Omental fat pad (tissue), 4 donors: ENCODE results near the gene SLC29A2. TPM values are rescaled to one million over a fixed set of nuclear protein-coding genes. Genes with fewer than 3 reads are reported as not detected.
A peak's percentile ranks its signal among the peaks of the same experiment; 100 is the strongest.
"Not testable (repeated sequence)": the region's sequence is repeated elsewhere in the genome, so short reads cannot be mapped to it uniquely, and the experiment has no call there.

Experiments used
- ATAC-seq: fragments of 150-250 bp; one replicate; pipeline ENCODE4 v1.9.1; 2016; ENCODE audit warnings: mild to moderate bottlenecking, moderate library complexity; ENCODE audit not compliant: low FRiP score
- DNase-seq: peaks from one replicate; pipeline ENCODE4 v3.0.0-alpha.2; 2019; ENCODE audit warnings: low spot score
- total RNA-seq, 4 donors: library from RNA; depleted of rRNA; stranded (reverse); fragments of >200 nt; gene quantifications; one replicate each; pipeline ENCODE4 v1.1.0, GENCODE V29; 2016
- TF ChIP-seq, protein P1 (sequence below), 3 donors: fragments of 450-650 bp; IDR thresholded peaks; one replicate each; pipeline ENCODE4 v1.5.1; 2016 to 2017; ENCODE audit warnings: antibody characterized with exemption in 3 of 3, mild to moderate bottlenecking in 3 of 3, moderate library complexity in 2 of 3

The SLC29A2 gene
- total RNA-seq, 4 donors from 2014 or later = 2.7 to 7.4 (median 5.0) TPM

DNA sequence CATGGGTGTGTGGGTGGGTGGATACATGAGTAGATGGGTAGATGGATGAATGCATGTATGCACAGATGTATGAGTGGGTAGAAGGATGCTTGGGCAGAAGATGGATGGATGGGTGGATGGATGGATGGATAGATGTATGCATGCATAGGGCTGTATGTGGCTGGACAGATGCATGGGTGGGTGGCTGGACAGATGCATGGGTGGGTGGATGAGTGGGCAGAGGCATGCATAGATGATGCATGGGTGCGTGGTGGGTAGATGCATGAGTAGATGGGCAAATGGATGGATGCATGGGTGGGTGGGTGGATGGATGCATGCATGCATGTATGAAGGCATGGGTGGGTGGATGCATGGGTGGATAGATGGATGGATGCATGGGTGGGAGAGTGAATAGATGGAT, 47.9 kb downstream of the SLC29A2 start:
- TF ChIP-seq, protein P1, sequence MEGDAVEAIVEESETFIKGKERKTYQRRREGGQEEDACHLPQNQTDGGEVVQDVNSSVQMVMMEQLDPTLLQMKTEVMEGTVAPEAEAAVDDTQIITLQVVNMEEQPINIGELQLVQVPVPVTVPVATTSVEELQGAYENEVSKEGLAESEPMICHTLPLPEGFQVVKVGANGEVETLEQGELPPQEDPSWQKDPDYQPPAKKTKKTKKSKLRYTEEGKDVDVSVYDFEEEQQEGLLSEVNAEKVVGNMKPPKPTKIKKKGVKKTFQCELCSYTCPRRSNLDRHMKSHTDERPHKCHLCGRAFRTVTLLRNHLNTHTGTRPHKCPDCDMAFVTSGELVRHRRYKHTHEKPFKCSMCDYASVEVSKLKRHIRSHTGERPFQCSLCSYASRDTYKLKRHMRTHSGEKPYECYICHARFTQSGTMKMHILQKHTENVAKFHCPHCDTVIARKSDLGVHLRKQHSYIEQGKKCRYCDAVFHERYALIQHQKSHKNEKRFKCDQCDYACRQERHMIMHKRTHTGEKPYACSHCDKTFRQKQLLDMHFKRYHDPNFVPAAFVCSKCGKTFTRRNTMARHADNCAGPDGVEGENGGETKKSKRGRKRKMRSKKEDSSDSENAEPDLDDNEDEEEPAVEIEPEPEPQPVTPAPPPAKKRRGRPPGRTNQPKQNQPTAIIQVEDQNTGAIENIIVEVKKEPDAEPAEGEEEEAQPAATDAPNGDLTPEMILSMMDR (IDR thresholded peaks at IDR 0.05) = no peak
- DNase-seq (no peak), ATAC-seq (no peak)

DNA sequence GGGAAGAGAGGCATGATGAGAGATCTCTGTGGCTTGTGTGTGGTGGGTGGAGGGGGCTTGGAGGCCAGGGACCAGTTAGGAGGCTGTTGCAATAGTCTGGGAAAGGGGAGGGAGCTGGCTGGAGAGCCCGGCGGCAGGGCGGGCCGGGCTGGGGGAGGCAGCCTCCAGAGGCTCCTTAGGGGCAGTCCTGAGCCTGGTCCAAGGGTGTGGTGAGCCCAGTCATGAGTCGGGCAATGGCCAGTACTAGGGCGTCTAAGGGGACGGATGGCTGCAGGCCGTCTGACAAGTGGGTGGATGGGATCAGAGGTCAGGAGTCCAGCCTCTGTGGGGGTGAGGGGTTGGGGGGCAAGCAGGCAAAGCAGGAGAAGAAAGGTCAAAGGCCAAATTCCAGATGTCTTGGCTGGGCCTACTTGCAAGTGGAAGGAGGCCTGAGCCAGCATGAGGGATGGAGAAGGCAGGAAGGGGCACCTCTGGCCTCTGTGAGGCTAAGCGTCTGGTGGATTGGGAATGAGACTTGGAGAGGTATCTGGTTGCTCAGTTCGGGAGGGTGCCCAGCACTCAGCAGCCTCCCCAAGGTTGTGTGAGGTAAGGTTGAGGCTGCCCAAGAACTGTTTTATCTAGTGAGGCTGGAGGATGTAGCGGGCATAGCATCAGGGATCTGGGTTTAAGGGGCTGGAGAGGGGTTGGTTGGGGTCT, 48.7 kb downstream of the SLC29A2 start:
- ATAC-seq = no peak
- TF ChIP-seq, protein P1 (IDR thresholded peaks at IDR 0.05) = no peak
- DNase-seq = no peak

GRCh38 chr11:66321606-66322005, 50.0 kb downstream of the SLC29A2 start:
- DNase-seq = no peak
- TF ChIP-seq, protein P1 (IDR thresholded peaks at IDR 0.05) = no peak
- ATAC-seq = no peak

DNA sequence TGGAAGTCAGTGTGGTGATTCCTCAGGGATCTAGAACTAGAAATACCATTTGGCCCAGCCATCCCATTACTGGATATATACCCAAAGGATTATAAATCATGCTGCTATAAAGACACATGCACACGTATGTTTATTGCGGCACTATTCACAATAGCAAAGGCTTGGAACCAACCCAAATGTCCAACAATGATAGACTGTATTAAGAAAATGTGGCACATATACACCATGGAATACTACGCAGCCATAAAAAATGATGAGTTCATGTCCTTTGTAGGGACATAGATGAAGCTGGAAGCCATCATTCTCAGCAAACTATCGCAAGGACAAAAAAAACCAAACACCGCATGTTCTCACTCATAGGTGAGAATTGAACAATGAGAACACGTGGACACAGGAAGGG, 50.8 kb downstream of the SLC29A2 start:
- not testable (repeated sequence) for ATAC-seq, DNase-seq

GRCh38 chr11:66320289-66320688, 51.3 kb downstream of the SLC29A2 start:
- ATAC-seq, DNase-seq: not testable (repeated sequence)

DNA sequence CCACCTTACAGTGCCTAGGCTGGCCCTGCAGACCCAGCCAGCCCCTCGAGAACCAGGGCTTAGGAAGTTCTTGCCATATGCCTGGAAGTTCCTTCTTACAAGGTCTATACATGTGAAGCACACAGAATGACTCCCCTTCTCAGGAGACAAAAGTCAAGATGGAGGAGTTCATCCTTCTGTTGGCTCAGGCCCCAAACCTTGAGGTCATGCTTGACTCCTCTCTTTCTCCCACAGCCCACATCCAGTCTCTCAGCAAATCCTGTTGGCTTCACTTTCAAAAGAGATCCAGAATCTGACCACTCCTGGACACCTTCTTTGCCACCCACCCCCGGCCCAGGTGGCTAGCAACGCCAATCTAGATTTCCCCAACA, 53.0 kb downstream of the SLC29A2 start:
- TF ChIP-seq, protein P1 (IDR thresholded peaks at IDR 0.05) = no peak
- peak; percentile 12 for ATAC-seq

GRCh38 chr11:66317723-66318599, 53.6 kb downstream of the SLC29A2 start:
- ATAC-seq (peak; percentile 47), DNase-seq (no peak)
- TF ChIP-seq, protein P1 (IDR thresholded peaks at IDR 0.05) = no peak

More for the DNA sequence above, 53.0 kb downstream of the SLC29A2 start:
- no peak for DNase-seq

DNA sequence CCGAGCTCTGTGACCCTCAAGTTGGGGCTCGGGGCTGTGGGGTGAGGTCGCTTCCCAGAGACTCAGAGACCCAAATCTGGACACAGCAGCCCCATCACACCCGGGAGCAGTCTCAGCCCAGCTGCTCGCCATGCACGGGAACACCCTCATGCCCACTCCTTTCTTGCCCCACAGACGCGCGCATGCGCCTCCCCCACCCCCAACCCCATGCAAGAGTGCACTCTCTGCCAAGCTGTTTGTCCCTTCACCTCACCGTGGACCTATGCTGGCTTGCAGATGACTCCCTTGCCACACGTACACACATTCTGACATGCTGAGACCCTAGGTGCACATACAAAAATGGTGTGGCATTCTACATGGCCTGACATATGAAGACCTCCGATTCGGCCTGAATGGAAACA, 54.2 kb downstream of the SLC29A2 start:
- TF ChIP-seq, protein P1 (IDR thresholded peaks at IDR 0.05) = no peak
- DNase-seq (no peak), ATAC-seq (no peak)
